MM.1S (cell line): ENCODE measurements around the gene GABRA5.

ENCODE experiments used
- DNase-seq: peaks from one replicate; pipeline ENCODE4 v3.0.0-alpha.2; 2015
- H2AFZ ChIP-seq: fragments of 300-600 bp; sonication (generic); 2 replicates; pipeline ENCODE4 v1.6.0; 2016; ENCODE audit warnings: antibody characterized with exemption, low read length
- H3F3A ChIP-seq: fragments of 300-600 bp; sonication (generic); 2 replicates; pipeline ENCODE4 v1.6.1; 2016; ENCODE audit warnings: mild to moderate bottlenecking, antibody characterized with exemption, low read length, moderate library complexity, mixed read lengths; ENCODE audit not compliant: insufficient read depth
- H3K27ac ChIP-seq: fragments of 300-600 bp; sonication (generic); 2 replicates; pipeline ENCODE4 v1.5.1; 2016; ENCODE audit warnings: mild to moderate bottlenecking, low read length
- H3K27me3 ChIP-seq: fragments of 300-600 bp; sonication (generic); replicated peaks from 2 replicates; pipeline ENCODE4 v1.6.0; 2016; ENCODE audit warnings: low read length; ENCODE audit not compliant: insufficient read depth
- H3K36me3 ChIP-seq: fragments of 300-600 bp; sonication (generic); replicated peaks from 2 replicates; pipeline ENCODE4 v1.6.1; 2016; ENCODE audit warnings: mild to moderate bottlenecking, low read length, mixed read lengths; ENCODE audit not compliant: insufficient read depth
- H3K4me1 ChIP-seq: fragments of 300-600 bp; sonication (generic); 2 replicates; pipeline ENCODE4 v1.6.1; 2016; ENCODE audit warnings: low read length, mixed read lengths
- H3K4me2 ChIP-seq: fragments of 300-600 bp; sonication (generic); 2 replicates; pipeline ENCODE4 v1.6.0; 2016; ENCODE audit warnings: low read depth, low read length
- H3K4me3 ChIP-seq: fragments of 300-600 bp; sonication (generic); 2 replicates; pipeline ENCODE4 v1.5.1; 2016; ENCODE audit warnings: low read length, mixed read lengths
- H3K79me2 ChIP-seq: fragments of 300-600 bp; sonication (generic); 2 replicates; pipeline ENCODE4 v1.6.1; 2016; ENCODE audit warnings: mixed run types, low read length, mixed read lengths
- H3K9ac ChIP-seq: fragments of 300-600 bp; sonication (generic); 2 replicates; pipeline ENCODE4 v1.6.1; 2016; ENCODE audit warnings: low read length, mixed read lengths
- H3K9me2 ChIP-seq: fragments of 300-600 bp; sonication (generic); replicated peaks from 2 replicates; pipeline ENCODE4 v1.6.1; 2016; ENCODE audit warnings: mild to moderate bottlenecking, low read length, mixed read lengths; ENCODE audit not compliant: insufficient read depth
- H3K9me3 ChIP-seq: fragments of 300-600 bp; sonication (generic); replicated peaks from 2 replicates; pipeline ENCODE4 v1.6.1; 2016; ENCODE audit warnings: mild to moderate bottlenecking, low read length, mixed read lengths; ENCODE audit not compliant: insufficient read depth
- H4K20me1 ChIP-seq: fragments of 300-600 bp; sonication (generic); 2 replicates; pipeline ENCODE4 v1.6.1; 2016; ENCODE audit warnings: mild to moderate bottlenecking, low read length, moderate library complexity, mixed read lengths; ENCODE audit not compliant: insufficient read depth
- CTCF ChIP-seq: fragments of 300-600 bp; sonication (generic); IDR thresholded peaks from 2 replicates; pipeline ENCODE4 v1.5.1; 2016; ENCODE audit warnings: antibody characterized with exemption, low read length, mixed read lengths
- EZH2 ChIP-seq: fragments of 300-600 bp; sonication (generic); optimal IDR thresholded peaks from 2 replicates; pipeline ENCODE3; 2017; ENCODE audit warnings: low read depth, mild to moderate bottlenecking, antibody characterized with exemption, low read length, mixed read lengths
- EZH2phosphoT487 ChIP-seq: fragments of 300-600 bp; sonication (generic); IDR thresholded peaks from 2 replicates; pipeline ENCODE4 v1.6.1; 2018; ENCODE audit warnings: antibody characterized with exemption, low read length

The GABRA5 gene

DNA sequence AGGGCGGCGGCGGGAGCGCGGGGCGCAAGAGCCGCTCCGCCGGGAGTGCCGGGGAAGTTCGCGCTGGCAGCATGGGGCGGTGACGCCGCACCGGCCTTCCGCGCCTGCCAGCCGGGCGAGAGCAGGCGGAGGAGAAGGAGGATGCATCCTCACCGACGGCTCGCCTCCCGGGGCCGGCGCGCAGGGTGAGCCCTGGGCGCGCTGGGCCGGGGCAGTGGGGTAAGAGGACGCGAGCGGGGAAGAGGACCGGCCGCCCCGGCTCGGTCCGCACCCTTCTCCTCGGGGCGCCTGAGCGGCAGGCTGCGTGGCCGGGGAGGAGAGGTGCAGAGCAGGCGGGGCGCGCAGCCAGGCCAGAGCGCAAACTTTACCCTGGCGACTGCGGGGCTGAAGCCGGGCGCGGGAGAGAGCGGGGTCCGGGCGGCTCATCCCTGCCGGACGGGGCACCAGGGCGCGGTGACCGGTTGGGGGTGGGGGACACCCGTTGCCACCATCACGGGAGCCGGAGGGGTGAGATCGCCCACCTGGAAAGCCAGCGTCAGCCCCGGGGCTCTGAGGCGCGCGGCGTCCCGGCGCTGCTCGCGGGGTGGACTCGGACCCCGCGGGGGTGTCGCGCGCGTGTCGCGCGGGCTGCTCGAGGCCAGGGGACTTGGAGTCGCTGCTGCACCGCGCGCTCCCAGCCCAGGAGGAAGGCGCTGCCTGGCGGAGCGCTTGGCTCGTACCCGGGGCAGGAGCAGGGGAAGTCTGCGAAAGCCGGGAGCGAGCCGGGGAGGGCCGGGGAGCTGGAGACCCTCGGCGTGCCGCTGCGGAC is 542 bp downstream of the GABRA5 start:
- Histone ChIP-seq H3K9ac (no peak overlapping the region), H3K27me3 (no peaks in the 10 kb centered on the region)
- DNase-seq = no peak

DNA sequence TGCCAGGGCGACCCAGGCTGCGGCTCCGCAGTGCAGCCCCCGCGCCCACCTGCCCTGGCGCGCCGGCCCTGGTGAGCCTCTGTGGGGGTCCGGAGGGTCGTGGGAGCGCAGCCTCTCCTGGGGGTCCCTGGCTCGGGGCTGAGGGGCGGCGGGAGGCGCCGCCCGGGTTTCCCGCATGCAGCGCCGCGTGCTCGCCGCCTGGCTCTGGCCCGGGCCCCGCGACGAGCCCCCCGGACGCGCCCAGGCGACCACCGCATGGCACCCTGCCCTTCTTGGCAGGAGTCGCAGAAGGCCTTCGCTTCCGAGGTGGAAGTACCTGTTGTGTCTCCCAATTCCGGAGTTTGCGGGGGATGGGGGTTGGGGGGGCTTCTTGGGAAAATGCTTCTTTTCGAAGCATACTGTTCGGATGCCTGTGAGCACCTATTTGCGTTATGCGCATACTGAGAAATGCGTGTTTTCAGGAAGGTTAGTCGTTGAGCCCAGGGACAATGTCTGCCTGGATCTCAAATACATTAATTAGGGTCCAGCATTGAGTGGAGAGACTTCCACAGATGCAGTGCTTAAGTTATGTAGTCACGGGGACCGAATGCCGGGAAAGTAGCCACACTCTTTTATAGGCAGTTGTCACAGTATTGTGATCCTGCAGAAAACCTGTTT is 1.3 kb downstream of the GABRA5 start:
- H3K27ac ChIP-seq = no peak overlapping the region
- H3K36me3 ChIP-seq = no peaks in the 10 kb centered on the region
- no peaks in the 10 kb centered on the region for H3K79me2 ChIP-seq
- DNase-seq = no peak
- H3K4me3 ChIP-seq = no peak overlapping the region
- no peaks in the 10 kb centered on the region for H4K20me1 ChIP-seq
- H3K27me3 ChIP-seq = no peaks in the 10 kb centered on the region
- no peak overlapping the region for H3K4me2 ChIP-seq
- H3K4me1 ChIP-seq = no peaks in the 10 kb centered on the region
- no peaks in the 10 kb centered on the region for H3K9me2 ChIP-seq
- no peaks in the 10 kb centered on the region for H3K9me3 ChIP-seq
- TF ChIP-seq EZH2phosphoT487 = no peak
- TF ChIP-seq EZH2 = no peak
- no peak for TF ChIP-seq CTCF
- H3F3A ChIP-seq = no peaks in the 10 kb centered on the region
- no peak overlapping the region for H3K9ac ChIP-seq
- no peak overlapping the region for H2AFZ ChIP-seq

More for the DNA sequence above, 542 bp downstream of the GABRA5 start:
- no peak overlapping the region for H3K27ac ChIP-seq
- H3K4me3 ChIP-seq = no peak overlapping the region
- H3K4me1 ChIP-seq = no peaks in the 10 kb centered on the region
- TF ChIP-seq EZH2phosphoT487 = no peak
- TF ChIP-seq EZH2 = no peak
- TF ChIP-seq CTCF = no peak
- no peaks in the 10 kb centered on the region for H3K9me2 ChIP-seq
- H2AFZ ChIP-seq = no peak overlapping the region
- H3F3A ChIP-seq = no peaks in the 10 kb centered on the region
- H3K9me3 ChIP-seq = no peaks in the 10 kb centered on the region
- no peaks in the 10 kb centered on the region for H3K79me2 ChIP-seq
- H3K4me2 ChIP-seq = no peak overlapping the region
- H3K36me3 ChIP-seq = no peaks in the 10 kb centered on the region
- H4K20me1 ChIP-seq = no peaks in the 10 kb centered on the region

- TF ChIP-seq EZH2phosphoT487 = no peak
- TF ChIP-seq CTCF = no peak
- TF ChIP-seq EZH2 = no peak
- no peak overlapping the region for H3K4me3 ChIP-seq
- H3K79me2 ChIP-seq = no peaks in the 10 kb centered on the region
- no peaks in the 10 kb centered on the region for H3K9me3 ChIP-seq
- no peak for DNase-seq
- no peak overlapping the region for H3K27ac ChIP-seq
- H3K36me3 ChIP-seq = no peaks in the 10 kb centered on the region
- H3K27me3 ChIP-seq = no peaks in the 10 kb centered on the region
- H3K9ac ChIP-seq = no peak overlapping the region
- H3K4me2 ChIP-seq = no peak overlapping the region
- H3K9me2 ChIP-seq = no peaks in the 10 kb centered on the region
- no peaks in the 10 kb centered on the region for H4K20me1 ChIP-seq
- no peaks in the 10 kb centered on the region for H3K4me1 ChIP-seq
- no peaks in the 10 kb centered on the region for H3F3A ChIP-seq
- H2AFZ ChIP-seq = no peak overlapping the region
Observed at GRCh38 chr15:26869628-26870027, 2.8 kb downstream of the GABRA5 start.
